Measurements from ENCODE around the gene KRT80.

The KRT80 gene

DNA sequence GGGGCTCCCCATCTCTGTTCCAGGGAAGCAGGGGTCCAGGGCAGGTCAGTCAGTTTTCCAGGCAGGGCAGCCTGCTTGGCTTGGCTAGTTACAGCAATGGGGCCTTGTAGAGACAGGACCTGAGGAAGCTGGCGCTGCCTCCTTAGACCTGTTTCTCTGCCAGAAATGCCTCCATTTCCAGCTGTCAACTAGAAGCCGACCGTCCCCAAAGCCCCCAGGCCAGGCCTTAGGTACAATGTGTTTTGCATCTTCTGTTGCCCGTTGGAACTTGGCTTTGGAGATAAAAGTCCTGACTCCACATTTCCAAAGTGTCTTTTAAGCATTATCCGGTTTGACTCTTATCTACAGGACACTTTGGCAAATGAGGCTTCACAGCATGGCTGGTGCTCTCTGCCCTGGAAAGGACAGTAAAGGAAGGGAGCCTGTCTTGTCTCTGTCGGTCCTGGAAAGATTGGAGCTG lies 42.6 kb downstream of the KRT80 start:
- WGBS, 2 experiments (ENCODE audit: insufficient coverage in 2 of 2): 83 to 86% methylated on average over 5 to 6 of the region's 6 CpGs
- H3K4me3 ChIP-seq (ENCODE audit: extremely low read depth, insufficient read depth, low read length, poor library complexity, severe bottlenecking): no peak overlapping the region
- H3K36me3 ChIP-seq (ENCODE audit: control insufficient read depth, insufficient read depth, low read length): no peaks in the 10 kb centered on the region
- no peaks in the 10 kb centered on the region for H3K9me3 ChIP-seq (ENCODE audit: control insufficient read depth, low read length)
- peaks cover 54% of the 10 kb centered on the region for H3K4me1 ChIP-seq (ENCODE audit: control insufficient read depth, insufficient read depth, low read length, poor library complexity, severe bottlenecking)
- H3K27ac ChIP-seq (ENCODE audit: low read depth, low read length, severe bottlenecking): peak overlapping the region; percentile 53

DNA sequence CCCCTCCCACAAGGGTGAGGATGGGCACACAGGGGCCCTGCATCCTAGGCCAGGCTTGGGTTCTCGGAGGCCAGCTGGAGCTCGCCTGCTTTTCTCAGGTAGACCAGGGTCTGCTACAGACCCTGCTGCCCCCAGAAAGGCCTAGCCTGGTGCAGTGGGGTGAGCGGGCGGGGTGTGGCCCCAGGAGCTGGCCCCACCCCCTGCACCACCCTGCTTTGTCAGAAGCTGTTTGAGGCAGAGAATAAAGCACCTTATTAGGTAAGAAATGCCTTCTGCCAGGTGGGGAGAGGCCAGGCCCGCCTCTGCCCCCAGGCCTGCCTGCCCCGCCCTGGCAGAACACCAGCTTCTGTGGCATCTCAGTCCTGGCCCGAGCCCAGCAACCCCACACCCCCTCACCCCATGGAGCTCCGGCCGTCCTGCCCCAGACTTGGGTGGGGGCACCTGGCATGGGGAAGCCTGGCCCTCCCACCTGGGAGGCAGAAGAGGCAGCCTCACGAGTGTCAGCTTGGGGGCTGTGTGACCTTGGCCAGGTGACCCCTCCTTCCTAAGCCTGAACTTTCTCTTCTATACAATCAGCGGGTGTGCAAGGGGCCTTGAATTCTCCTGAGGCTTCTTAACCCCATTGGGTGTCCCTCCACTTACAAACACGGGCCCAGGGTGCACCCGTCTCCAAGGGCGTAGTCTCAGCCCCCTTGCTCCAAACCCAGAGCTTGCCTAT lies 43.2 kb downstream of the KRT80 start:
- 87 to 96% methylated on average over 9 of the region's 14 CpGs for whole genome bisulfite sequencing, 2 experiments (ENCODE audit: insufficient coverage in 2 of 2)
- Histone ChIP-seq H3K9me3 (ENCODE audit: control insufficient read depth, low read length) (no peaks in the 10 kb centered on the region), H3K36me3 (ENCODE audit: control insufficient read depth, insufficient read depth, low read length) (no peaks in the 10 kb centered on the region), H3K4me1 (ENCODE audit: control insufficient read depth, insufficient read depth, low read length, poor library complexity, severe bottlenecking) (peaks cover 54% of the 10 kb centered on the region), H3K27ac (ENCODE audit: low read depth, low read length, severe bottlenecking) (peak overlapping the region; percentile 92), H3K4me3 (ENCODE audit: extremely low read depth, insufficient read depth, low read length, poor library complexity, severe bottlenecking) (no peak overlapping the region)

- peak overlapping the region; percentile 92 for H3K27ac ChIP-seq (ENCODE audit: low read depth, low read length, severe bottlenecking)
- H3K4me3 ChIP-seq (ENCODE audit: extremely low read depth, insufficient read depth, low read length, poor library complexity, severe bottlenecking): no peak overlapping the region
- H3K4me1 ChIP-seq (ENCODE audit: control insufficient read depth, insufficient read depth, low read length, poor library complexity, severe bottlenecking): peaks cover 54% of the 10 kb centered on the region
- 91 to 94% methylated on average over 7 to 10 of the region's 10 CpGs for WGBS, 2 experiments (ENCODE audit: insufficient coverage in 2 of 2)
- H3K9me3 ChIP-seq (ENCODE audit: control insufficient read depth, low read length): no peaks in the 10 kb centered on the region
- H3K36me3 ChIP-seq (ENCODE audit: control insufficient read depth, insufficient read depth, low read length): no peaks in the 10 kb centered on the region
Measured at GRCh38 chr12:52147964-52148463, 43.8 kb downstream of the KRT80 start.

DNA sequence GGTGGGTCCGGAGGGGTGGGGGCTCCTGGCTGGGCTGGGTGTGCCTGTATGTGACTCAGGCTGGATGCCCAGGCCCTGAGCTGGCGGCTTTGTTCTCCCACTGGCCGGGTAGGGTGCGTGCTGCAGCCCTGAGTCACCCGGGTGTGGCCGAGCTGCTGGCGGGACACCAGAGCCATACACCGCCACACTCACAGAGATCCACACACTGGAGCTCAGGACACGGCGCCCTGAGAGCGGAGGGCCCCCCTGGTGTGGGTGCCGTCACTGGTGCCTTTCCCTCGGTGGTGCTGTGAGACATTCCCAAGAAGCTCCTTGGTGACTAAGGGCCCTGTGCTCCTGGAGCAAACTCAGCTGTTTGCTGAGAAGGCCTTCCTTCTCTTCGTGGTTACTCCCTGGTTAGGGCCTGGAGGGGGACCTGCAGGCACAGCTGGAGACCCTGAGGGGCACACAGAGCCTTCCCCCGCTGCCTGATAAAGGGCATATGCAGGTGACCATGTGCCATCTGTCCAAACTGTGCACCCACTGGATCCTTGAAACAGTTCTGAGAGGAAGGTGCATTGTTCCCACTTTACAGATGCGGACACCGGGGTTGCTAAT lies 44.3 kb downstream of the KRT80 start:
- Histone ChIP-seq H3K27ac (ENCODE audit: low read depth, low read length, severe bottlenecking) (peak overlapping the region; percentile 92), H3K4me1 (ENCODE audit: control insufficient read depth, insufficient read depth, low read length, poor library complexity, severe bottlenecking) (peaks cover 54% of the 10 kb centered on the region)
- 81 to 84% methylated on average over 13 to 16 of the region's 17 CpGs for WGBS, 2 experiments (ENCODE audit: insufficient coverage in 2 of 2)

GRCh38 chr12:52146822-52147366 lies 44.9 kb downstream of the KRT80 start:
- Histone ChIP-seq H3K9me3 (ENCODE audit: control insufficient read depth, low read length) (no peaks in the 10 kb centered on the region), H3K4me1 (ENCODE audit: control insufficient read depth, insufficient read depth, low read length, poor library complexity, severe bottlenecking) (peaks cover 54% of the 10 kb centered on the region), H3K36me3 (ENCODE audit: control insufficient read depth, insufficient read depth, low read length) (no peaks in the 10 kb centered on the region), H3K27ac (ENCODE audit: low read depth, low read length, severe bottlenecking) (peak overlapping the region; percentile 92), H3K4me3 (ENCODE audit: extremely low read depth, insufficient read depth, low read length, poor library complexity, severe bottlenecking) (no peak overlapping the region)
- WGBS, 2 experiments (ENCODE audit: insufficient coverage in 2 of 2): 95 to 97% methylated on average over 9 to 10 of the region's 11 CpGs

More for the DNA sequence above, 44.3 kb downstream of the KRT80 start:
- Histone ChIP-seq H3K9me3 (ENCODE audit: control insufficient read depth, low read length) (no peaks in the 10 kb centered on the region), H3K36me3 (ENCODE audit: control insufficient read depth, insufficient read depth, low read length) (no peaks in the 10 kb centered on the region), H3K4me3 (ENCODE audit: extremely low read depth, insufficient read depth, low read length, poor library complexity, severe bottlenecking) (no peak overlapping the region)

DNA sequence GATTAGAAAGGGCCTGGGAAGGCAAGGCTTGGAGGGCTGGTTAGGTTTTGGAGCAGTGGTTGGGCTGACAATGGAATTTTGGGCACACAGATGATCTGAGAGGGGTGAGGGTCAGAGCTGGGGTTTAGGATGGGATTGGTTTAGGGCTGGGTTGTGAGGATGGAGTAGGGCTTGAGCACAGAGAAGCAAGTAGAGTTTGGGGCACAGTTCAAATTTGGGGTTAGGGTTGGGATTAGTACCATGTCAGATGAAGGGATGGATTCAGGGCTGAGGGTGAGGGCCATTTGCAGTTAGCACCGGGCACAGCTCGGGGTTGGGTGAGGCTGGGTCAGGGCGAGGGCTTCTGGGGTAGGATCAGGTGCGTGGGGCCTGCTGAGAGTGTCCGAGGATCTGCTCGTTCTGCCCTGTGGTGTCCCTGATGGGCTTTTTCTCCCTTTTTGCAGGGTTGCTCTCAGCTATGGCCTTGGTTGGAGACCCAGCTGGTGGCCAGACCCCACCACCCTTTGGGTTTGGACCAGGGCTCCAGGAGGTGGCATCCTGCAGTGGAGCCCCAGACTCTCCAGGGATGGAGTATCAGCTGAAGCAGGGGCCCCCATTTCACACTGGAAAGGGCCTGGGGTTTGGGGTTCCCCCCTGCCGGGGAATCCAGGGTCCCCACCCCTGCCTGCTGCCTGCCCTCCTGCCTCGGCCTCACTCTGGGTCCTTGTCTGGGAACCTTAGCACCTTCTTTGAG lies 45.6 kb downstream of the KRT80 start:
- H3K4me3 ChIP-seq (ENCODE audit: extremely low read depth, insufficient read depth, low read length, poor library complexity, severe bottlenecking): no peak overlapping the region
- WGBS, 2 experiments (ENCODE audit: insufficient coverage in 2 of 2): 98 to 99% methylated on average over 8 of the region's 8 CpGs
- H3K27ac ChIP-seq (ENCODE audit: low read depth, low read length, severe bottlenecking): peak overlapping the region; percentile 92
- H3K4me1 ChIP-seq (ENCODE audit: control insufficient read depth, insufficient read depth, low read length, poor library complexity, severe bottlenecking): peaks cover 54% of the 10 kb centered on the region
- H3K36me3 ChIP-seq (ENCODE audit: control insufficient read depth, insufficient read depth, low read length): no peaks in the 10 kb centered on the region
- no peaks in the 10 kb centered on the region for H3K9me3 ChIP-seq (ENCODE audit: control insufficient read depth, low read length)

DNA sequence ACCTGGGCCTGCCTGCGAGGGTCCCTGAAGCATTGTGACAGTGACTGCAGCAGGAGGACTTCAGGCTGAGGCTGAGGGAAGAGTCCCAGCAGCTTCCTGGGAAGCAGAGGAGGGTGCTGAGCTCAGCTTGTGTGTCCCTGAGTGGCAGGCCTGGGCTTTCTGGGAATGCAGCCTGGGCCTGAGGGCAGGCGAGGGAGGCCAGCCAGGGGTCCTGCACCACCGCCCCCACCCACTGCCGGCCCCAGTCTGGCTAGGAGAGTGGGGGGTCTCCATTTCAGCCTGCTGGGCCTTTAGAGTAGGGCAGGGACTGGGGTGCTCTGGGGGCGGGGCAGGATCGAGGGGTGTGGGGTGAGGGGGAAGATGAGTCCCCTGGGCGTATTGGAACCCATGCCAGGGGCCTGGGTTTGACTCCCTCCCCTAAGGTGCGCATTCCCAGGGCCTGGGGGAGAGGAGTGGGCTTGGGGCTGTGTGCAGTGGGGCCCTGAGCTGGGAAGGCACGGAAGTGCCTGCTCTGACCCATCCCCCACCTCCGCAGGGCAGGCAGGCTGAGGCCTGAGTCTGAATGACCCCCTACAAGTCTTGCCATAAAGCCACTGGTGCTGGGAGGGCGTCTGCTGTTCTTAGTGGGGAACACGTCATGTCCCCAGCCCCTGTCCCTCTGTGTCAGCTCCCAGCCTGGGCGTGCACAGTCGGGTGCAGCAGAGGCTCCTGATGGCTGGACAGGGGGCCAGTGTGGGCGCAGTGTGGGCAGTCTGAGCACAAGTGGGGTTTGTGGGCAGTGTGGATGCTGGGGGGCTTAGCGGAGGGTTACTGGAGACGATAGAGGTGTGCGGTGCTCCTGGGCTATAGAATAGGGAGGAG lies 46.4 kb downstream of the KRT80 start:
- Histone ChIP-seq H3K36me3 (ENCODE audit: control insufficient read depth, insufficient read depth, low read length) (no peaks in the 10 kb centered on the region), H3K9me3 (ENCODE audit: control insufficient read depth, low read length) (no peaks in the 10 kb centered on the region), H3K4me3 (ENCODE audit: extremely low read depth, insufficient read depth, low read length, poor library complexity, severe bottlenecking) (no peak overlapping the region), H3K4me1 (ENCODE audit: control insufficient read depth, insufficient read depth, low read length, poor library complexity, severe bottlenecking) (peaks cover 58% of the 10 kb centered on the region), H3K27ac (ENCODE audit: low read depth, low read length, severe bottlenecking) (peak overlapping the region; percentile 45)
- 76 to 77% methylated on average over 13 of the region's 18 CpGs for WGBS, 2 experiments (ENCODE audit: insufficient coverage in 2 of 2)

- H3K36me3 ChIP-seq (ENCODE audit: control insufficient read depth, insufficient read depth, low read length): no peaks in the 10 kb centered on the region
Measured at GRCh38 chr12:52144512-52145227, 47.1 kb downstream of the KRT80 start.

GRCh38 chr12:52142431-52142830 lies 49.4 kb downstream of the KRT80 start:
- no peaks in the 10 kb centered on the region for H3K9me3 ChIP-seq (ENCODE audit: control insufficient read depth, low read length)
- H3K4me3 ChIP-seq (ENCODE audit: extremely low read depth, insufficient read depth, low read length, poor library complexity, severe bottlenecking): no peak overlapping the region
- H3K4me1 ChIP-seq (ENCODE audit: control insufficient read depth, insufficient read depth, low read length, poor library complexity, severe bottlenecking): peaks cover 34% of the 10 kb centered on the region
- WGBS, 2 experiments (ENCODE audit: insufficient coverage in 2 of 2): 93 to 99% methylated on average over 4 to 5 of the region's 5 CpGs
- no peak overlapping the region for H3K27ac ChIP-seq (ENCODE audit: low read depth, low read length, severe bottlenecking)
- H3K36me3 ChIP-seq (ENCODE audit: control insufficient read depth, insufficient read depth, low read length): no peaks in the 10 kb centered on the region

More at GRCh38 chr12:52144512-52145227, 47.1 kb downstream of the KRT80 start:
- 92 to 94% methylated on average over 12 to 14 of the region's 16 CpGs for WGBS, 2 experiments (ENCODE audit: insufficient coverage in 2 of 2)
- Histone ChIP-seq H3K27ac (ENCODE audit: low read depth, low read length, severe bottlenecking) (peak overlapping the region; percentile 45), H3K4me1 (ENCODE audit: control insufficient read depth, insufficient read depth, low read length, poor library complexity, severe bottlenecking) (peaks cover 54% of the 10 kb centered on the region), H3K9me3 (ENCODE audit: control insufficient read depth, low read length) (no peaks in the 10 kb centered on the region), H3K4me3 (ENCODE audit: extremely low read depth, insufficient read depth, low read length, poor library complexity, severe bottlenecking) (no peak overlapping the region)

All from mesodermal cell (in vitro differentiated cells).